ENCODE measurements around the gene UBTD1. TPM values are rescaled to one million over a fixed set of nuclear protein-coding genes. Genes with fewer than 3 reads are reported as not detected.

The UBTD1 gene
- polyA plus RNA-seq, 1 donor from 2014 or later, result 3.3 TPM

DNA sequence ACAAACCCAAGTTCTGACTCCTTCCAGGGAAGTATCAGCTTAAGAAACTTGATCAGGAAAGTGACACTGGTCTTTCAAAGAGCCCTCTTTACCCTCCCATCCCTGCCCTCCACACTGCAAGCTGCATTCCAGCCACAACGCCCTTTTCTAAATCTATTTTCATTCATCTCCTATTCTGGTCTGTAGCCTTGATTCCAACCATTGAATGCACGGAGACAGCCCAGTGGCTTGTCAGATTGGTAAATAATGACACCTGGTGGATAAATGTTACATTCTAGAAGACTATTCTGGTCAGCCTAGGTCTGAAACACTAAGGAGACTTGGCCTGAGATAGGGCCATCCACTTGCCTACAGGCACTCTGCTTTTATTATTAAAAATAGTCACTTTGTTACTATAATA is 113.7 kb downstream of the UBTD1 start:
- Histone ChIP-seq H4K20me1 (ENCODE audit: insufficient read depth) (no peaks in the 10 kb centered on the region), H3K4me3 (ENCODE audit: low read length) (no peak overlapping the region), H3K27ac (ENCODE audit: low read length) (no peak overlapping the region), H2AFZ (ENCODE audit: low read depth, low read length) (no peak overlapping the region), H3K9ac (ENCODE audit: low read length) (no peak overlapping the region), H3K36me3 (ENCODE audit: insufficient read depth, low read length) (no peaks in the 10 kb centered on the region), H3K9me3 (ENCODE audit: low read length) (no peaks in the 10 kb centered on the region), H3K27me3 (ENCODE audit: insufficient read depth, low read depth, low read length) (no peaks in the 10 kb centered on the region), H3K79me2 (replicated peaks; ENCODE audit: insufficient read depth, low read length) (no peaks in the 10 kb centered on the region), H3K9me2 (ENCODE audit: insufficient read depth, low read length) (no peaks in the 10 kb centered on the region), H3F3A (ENCODE audit: insufficient read depth, low read length, poor library complexity, severe bottlenecking) (no peaks in the 10 kb centered on the region), H3K4me2 (ENCODE audit: low read length) (no peak overlapping the region)
- TF ChIP-seq TAF1 (IDR thresholded peaks at IDR 0.05; ENCODE audit: low read depth), result no peak
- peak; percentile 31 for TF ChIP-seq RAD21 (conservative IDR thresholded peaks at IDR 0.05)
- no peak for TF ChIP-seq POLR2AphosphoS5 (IDR thresholded peaks at IDR 0.05)
- TF ChIP-seq, protein P1, sequence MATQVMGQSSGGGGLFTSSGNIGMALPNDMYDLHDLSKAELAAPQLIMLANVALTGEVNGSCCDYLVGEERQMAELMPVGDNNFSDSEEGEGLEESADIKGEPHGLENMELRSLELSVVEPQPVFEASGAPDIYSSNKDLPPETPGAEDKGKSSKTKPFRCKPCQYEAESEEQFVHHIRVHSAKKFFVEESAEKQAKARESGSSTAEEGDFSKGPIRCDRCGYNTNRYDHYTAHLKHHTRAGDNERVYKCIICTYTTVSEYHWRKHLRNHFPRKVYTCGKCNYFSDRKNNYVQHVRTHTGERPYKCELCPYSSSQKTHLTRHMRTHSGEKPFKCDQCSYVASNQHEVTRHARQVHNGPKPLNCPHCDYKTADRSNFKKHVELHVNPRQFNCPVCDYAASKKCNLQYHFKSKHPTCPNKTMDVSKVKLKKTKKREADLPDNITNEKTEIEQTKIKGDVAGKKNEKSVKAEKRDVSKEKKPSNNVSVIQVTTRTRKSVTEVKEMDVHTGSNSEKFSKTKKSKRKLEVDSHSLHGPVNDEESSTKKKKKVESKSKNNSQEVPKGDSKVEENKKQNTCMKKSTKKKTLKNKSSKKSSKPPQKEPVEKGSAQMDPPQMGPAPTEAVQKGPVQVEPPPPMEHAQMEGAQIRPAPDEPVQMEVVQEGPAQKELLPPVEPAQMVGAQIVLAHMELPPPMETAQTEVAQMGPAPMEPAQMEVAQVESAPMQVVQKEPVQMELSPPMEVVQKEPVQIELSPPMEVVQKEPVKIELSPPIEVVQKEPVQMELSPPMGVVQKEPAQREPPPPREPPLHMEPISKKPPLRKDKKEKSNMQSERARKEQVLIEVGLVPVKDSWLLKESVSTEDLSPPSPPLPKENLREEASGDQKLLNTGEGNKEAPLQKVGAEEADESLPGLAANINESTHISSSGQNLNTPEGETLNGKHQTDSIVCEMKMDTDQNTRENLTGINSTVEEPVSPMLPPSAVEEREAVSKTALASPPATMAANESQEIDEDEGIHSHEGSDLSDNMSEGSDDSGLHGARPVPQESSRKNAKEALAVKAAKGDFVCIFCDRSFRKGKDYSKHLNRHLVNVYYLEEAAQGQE (IDR thresholded peaks at IDR 0.05; ENCODE audit: borderline replicate concordance), result no peak
- TF ChIP-seq EZH2 (IDR thresholded peaks at IDR 0.05; ENCODE audit: borderline replicate concordance, insufficient read depth, low read length, poor library complexity, severe bottlenecking), result no peak
- TF ChIP-seq, protein P2, sequence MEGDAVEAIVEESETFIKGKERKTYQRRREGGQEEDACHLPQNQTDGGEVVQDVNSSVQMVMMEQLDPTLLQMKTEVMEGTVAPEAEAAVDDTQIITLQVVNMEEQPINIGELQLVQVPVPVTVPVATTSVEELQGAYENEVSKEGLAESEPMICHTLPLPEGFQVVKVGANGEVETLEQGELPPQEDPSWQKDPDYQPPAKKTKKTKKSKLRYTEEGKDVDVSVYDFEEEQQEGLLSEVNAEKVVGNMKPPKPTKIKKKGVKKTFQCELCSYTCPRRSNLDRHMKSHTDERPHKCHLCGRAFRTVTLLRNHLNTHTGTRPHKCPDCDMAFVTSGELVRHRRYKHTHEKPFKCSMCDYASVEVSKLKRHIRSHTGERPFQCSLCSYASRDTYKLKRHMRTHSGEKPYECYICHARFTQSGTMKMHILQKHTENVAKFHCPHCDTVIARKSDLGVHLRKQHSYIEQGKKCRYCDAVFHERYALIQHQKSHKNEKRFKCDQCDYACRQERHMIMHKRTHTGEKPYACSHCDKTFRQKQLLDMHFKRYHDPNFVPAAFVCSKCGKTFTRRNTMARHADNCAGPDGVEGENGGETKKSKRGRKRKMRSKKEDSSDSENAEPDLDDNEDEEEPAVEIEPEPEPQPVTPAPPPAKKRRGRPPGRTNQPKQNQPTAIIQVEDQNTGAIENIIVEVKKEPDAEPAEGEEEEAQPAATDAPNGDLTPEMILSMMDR (IDR thresholded peaks at IDR 0.05; ENCODE audit: poor library complexity, severe bottlenecking), result peak; percentile 30
- peak; percentile 26 for TF ChIP-seq SMC3 (conservative IDR thresholded peaks at IDR 0.05; ENCODE audit: poor library complexity)
- no peak for TF ChIP-seq EP300 (conservative IDR thresholded peaks at IDR 0.05; ENCODE audit: poor library complexity, severe bottlenecking)

DNA sequence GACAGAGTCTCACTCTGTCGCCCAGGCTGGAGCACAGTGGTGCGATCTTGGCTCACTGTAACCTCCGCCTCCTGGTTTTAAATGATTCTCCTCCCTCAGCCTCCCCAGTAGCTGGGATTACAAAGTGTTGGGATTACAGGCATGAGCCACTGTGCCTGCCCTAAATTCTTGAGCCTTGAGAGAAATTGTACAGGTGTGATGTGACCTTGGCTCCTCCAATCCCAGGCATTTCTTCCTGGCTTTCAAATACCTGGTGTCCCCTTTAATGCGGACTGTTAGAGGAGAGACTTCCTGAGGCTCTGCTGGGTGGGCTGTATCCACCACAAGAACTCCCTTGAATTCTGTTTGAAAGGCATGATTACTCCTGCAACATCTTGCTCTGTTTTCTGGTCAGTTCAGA is 119.6 kb downstream of the UBTD1 start:
- no peaks in the 10 kb centered on the region for H3K9me2 ChIP-seq (ENCODE audit: insufficient read depth, low read length)
- no peaks in the 10 kb centered on the region for H3F3A ChIP-seq (ENCODE audit: insufficient read depth, low read length, poor library complexity, severe bottlenecking)
- H3K4me2 ChIP-seq (ENCODE audit: low read length), result no peak overlapping the region
- H3K4me3 ChIP-seq (ENCODE audit: low read length), result no peak overlapping the region
- no peak overlapping the region for H3K9ac ChIP-seq (ENCODE audit: low read length)
- no peaks in the 10 kb centered on the region for H3K9me3 ChIP-seq (ENCODE audit: low read length)
- H3K79me2 ChIP-seq (replicated peaks; ENCODE audit: insufficient read depth, low read length), result no peaks in the 10 kb centered on the region
- TF ChIP-seq SMC3 (conservative IDR thresholded peaks at IDR 0.05; ENCODE audit: poor library complexity), result no peak
- TF ChIP-seq EZH2 (IDR thresholded peaks at IDR 0.05; ENCODE audit: borderline replicate concordance, insufficient read depth, low read length, poor library complexity, severe bottlenecking), result no peak
- no peak for TF ChIP-seq RAD21 (conservative IDR thresholded peaks at IDR 0.05)
- TF ChIP-seq POLR2AphosphoS5 (IDR thresholded peaks at IDR 0.05), result no peak
- no peak for TF ChIP-seq TAF1 (IDR thresholded peaks at IDR 0.05; ENCODE audit: low read depth)
- TF ChIP-seq, protein P1 (IDR thresholded peaks at IDR 0.05; ENCODE audit: borderline replicate concordance), result no peak
- TF ChIP-seq, protein P2 (IDR thresholded peaks at IDR 0.05; ENCODE audit: poor library complexity, severe bottlenecking), result no peak
- TF ChIP-seq EP300 (conservative IDR thresholded peaks at IDR 0.05; ENCODE audit: poor library complexity, severe bottlenecking), result no peak
- no peak for TF ChIP-seq MXI1 (conservative IDR thresholded peaks at IDR 0.05; ENCODE audit: poor library complexity, severe bottlenecking)
- H2AFZ ChIP-seq (ENCODE audit: low read depth, low read length), result no peak overlapping the region
- no peaks in the 10 kb centered on the region for H3K27me3 ChIP-seq (ENCODE audit: insufficient read depth, low read depth, low read length)
- H4K20me1 ChIP-seq (ENCODE audit: insufficient read depth), result no peaks in the 10 kb centered on the region
- no peak overlapping the region for H3K27ac ChIP-seq (ENCODE audit: low read length)
- no peaks in the 10 kb centered on the region for H3K36me3 ChIP-seq (ENCODE audit: insufficient read depth, low read length)

All from neural cell (in vitro differentiated cells).